H1 (cell line): Measurements from ENCODE around the gene LRRC28. TPM values are rescaled to one million over a fixed set of nuclear protein-coding genes. Genes with fewer than 3 reads are reported as not detected.

Experiments used
- MAX ChIP-seq: IDR thresholded peaks from 2 replicates; pipeline ENCODE4 v1.6.1; 2012; ENCODE audit warnings: inconsistent platforms
- SP4 ChIP-seq: IDR thresholded peaks from 2 replicates; pipeline ENCODE4 v1.6.1; 2012; ENCODE audit warnings: low read length, inconsistent platforms
- polyA plus RNA-seq, 7 experiments: library from polyadenylated mRNA; depleted of rRNA in 3 of 7; stranded (reverse) in 5 of 7; unstranded in 2 of 7; fragments of >200 nt in 5 of 7; fragments of 200-250 nt in 2 of 7; gene quantifications; 1 replicate in 5 of 7; 2 replicates in 1 of 7; 4 replicates in 1 of 7; pipeline versions ENCODE4 v1.2.1 to v1.2.3, GENCODE V29; 2011 to 2013; ENCODE audit warnings: missing spikeins in 2 of 7, mixed read lengths in 2 of 7
- total RNA-seq: library from RNA; stranded (reverse); fragmentation: NEBNext Ultra II Directional; extraction: Animal tissue kit (Norgen Biotek cat#: 25700); gene quantifications from 2 replicates; pipeline ENCODE4 v1.2.1, GENCODE V29; 2021

The LRRC28 gene
- total and polyA plus RNA-seq, 2 of the 8 experiments (the other 6 are each of a cell fraction or from before 2014, with no cell fraction given): 20.2 to 23.3 TPM

- no peak for TF ChIP-seq MAX
- TF ChIP-seq SP4: no peak
Measured at GRCh38 chr15:99340347-99340746, 89.1 kb downstream of the LRRC28 start (continued).
